Heart left ventricle (tissue), 16 donors: ENCODE measurements around the gene FABP7. TPM values are rescaled to one million over a fixed set of nuclear protein-coding genes. Genes with fewer than 3 reads are reported as not detected.

Experiments used
- ATAC-seq, 4 donors: fragments of 200-7000 bp; cut with Tn5 transposase; one replicate each; pipeline ENCODE4 v1.9.1; 2020 to 2022; ENCODE audit warnings: moderate library complexity in 4 of 4, mild to moderate bottlenecking in 3 of 4, moderate number of reproducible peaks in 1 of 4
- DNase-seq, 5 donors: peaks; one replicate each; pipeline ENCODE4 v3.0.0-alpha.2; 2020
- H3K27ac ChIP-seq, 12 donors: fragments of 200-600 bp; sonication (generic) in 4 of 12; one replicate each; pipeline versions ENCODE4 v1.5.0 to v1.8.0; 2016 to 2022; ENCODE audit warnings: mild to moderate bottlenecking in 2 of 12
- H3K27me3 ChIP-seq, 9 donors: fragments of 200-600 bp; sonication (generic) in 2 of 9; one replicate each; pipeline versions ENCODE4 v1.5.1 to v1.8.0; 2016 to 2022; ENCODE audit warnings: mild to moderate bottlenecking in 3 of 9
- H3K36me3 ChIP-seq, 9 donors: fragments of 200-600 bp; sonication (generic) in 2 of 9; one replicate each; pipeline versions ENCODE4 v1.5.0 to v1.8.0; 2018 to 2022; ENCODE audit warnings: mild to moderate bottlenecking in 2 of 9
- H3K4me1 ChIP-seq, 12 donors: fragments of 200-600 bp; sonication (generic) in 4 of 12; one replicate each; pipeline versions ENCODE4 v1.5.0 to v1.8.0; 2016 to 2022; ENCODE audit warnings: mild to moderate bottlenecking in 3 of 12
- H3K4me3 ChIP-seq, 12 donors: fragments of 200-600 bp; sonication (generic) in 4 of 12; one replicate each; pipeline versions ENCODE4 v1.5.0 to v1.8.0; 2017 to 2022; ENCODE audit warnings: mild to moderate bottlenecking in 9 of 12, moderate library complexity in 4 of 12
- H3K9me3 ChIP-seq, 12 donors: fragments of 200-600 bp; sonication (generic) in 4 of 12; one replicate each; pipeline versions ENCODE4 v1.5.0 to v1.8.0; 2016 to 2022; ENCODE audit warnings: mild to moderate bottlenecking in 1 of 12
- POLR2A ChIP-seq, 2 donors: fragments of 450-650 bp; IDR thresholded peaks; one replicate each; pipeline ENCODE4 v1.6.1; 2017; ENCODE audit warnings: antibody characterized with exemption in 2 of 2, mild to moderate bottlenecking in 2 of 2, moderate library complexity in 2 of 2
- WGBS, 4 donors: extraction: QIAGEN DNeasy Blood & Tissue Kit in 2 of 4; methylation state at CpG; one replicate each; pipeline versions ENCODE4 v1.1.5 to v1.1.7; 2013 to 2018; 5-methylcytosine and 5-hydroxymethylcytosine counted together
- intact Hi-C, 10 donors: fragments of 100-400 bp; cut with DNase I; formaldehyde crosslinking; loops; one replicate each; pipeline versions ENCODE4 v1.11.1 to v1.14.2; 2022
- polyA plus RNA-seq, 2 donors: library from polyadenylated mRNA; stranded (reverse); fragments of 200-250 nt; gene quantifications; one replicate each; pipeline ENCODE4 v1.2.3, GENCODE V29; 2013
- total RNA-seq, 9 donors: library from RNA; depleted of rRNA in 2 of 9; stranded (reverse); fragments of >200 nt in 2 of 9; fragmentation: NEBNext Ultra II Directional in 3 of 9; extraction: Animal tissue kit (Norgen Biotek cat#: 25700) in 3 of 9; gene quantifications; one replicate each; pipeline versions ENCODE4 v1.1.0 to v1.2.4, GENCODE V29; 2016 to 2023
- TF ChIP-seq, protein P1 (sequence below), 12 donors: fragments of 200-600 bp; sonication (generic) in 4 of 12; IDR thresholded peaks; one replicate each; pipeline versions ENCODE4 v1.5.0 to v1.8.0; 2018 to 2022; ENCODE audit warnings: antibody characterized with exemption in 12 of 12, mild to moderate bottlenecking in 5 of 12
- donor health status: ischemic (EF 13 %, LVEDD 7.1; RV severe dilation, severe dysfunction).
- donor health status: healthy with polysubstance abuse.
- donor health status: DM: no; HTN: yes; CAD: no.
- donor health status: DM: no; HTN: no; CAD: no.
- donor health status: ischemic (EF 25% LVEDD 6.9; RV normal size, moderate dysfunction).
- donor health status: ischemic (EF 25% LVEDD 5.7; RV mildly dilated, moderate dysfunction).
- donor health status: healthy.
- donor health status: DM: yes; HTN: yes; CAD: no.
- donor health status: ischemic (EF 35%, LVEDD 5.7; RV mildly dilated, moderate dysfunction).
- donor health status: nonischemic (EF 11% LVEDD 7.7; RV severe dilation, severe dysfunction).
- donor health status: DM: yes; HTN: yes; CAD: no.
- donor health status: PGD.
- donor health status: ischemic (EF 29% LVEDD 5.4; RV normal size, mild dysfunction).
- donor health status: nonischemic (EF 23%, LVEDD 6.1; RV moderate dilation, normal function).

FABP7 gene
- total and polyA plus RNA-seq, 11 donors: 0.17 to 0.61 TPM; not detected in 9

DNA sequence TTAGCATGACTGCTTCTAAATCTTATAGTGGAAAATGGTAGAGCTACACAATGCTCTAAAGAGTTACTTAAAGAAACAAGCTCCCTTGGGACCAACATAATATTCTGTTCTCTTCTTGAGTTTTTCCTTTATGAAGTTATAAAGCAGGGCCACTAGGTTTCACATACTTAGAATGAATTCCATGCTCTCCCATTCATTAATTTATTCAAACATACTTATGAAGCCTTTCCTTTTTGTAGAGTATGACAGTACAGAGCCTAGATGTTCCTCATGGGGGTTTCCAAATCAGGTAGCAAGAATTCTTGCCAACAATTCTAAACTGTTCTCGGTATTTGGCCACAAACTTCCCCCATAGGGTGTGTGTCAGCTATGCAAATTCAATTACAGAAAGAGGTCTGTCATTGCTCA lies 20.6 kb upstream of the FABP7 start:
- Histone ChIP-seq H3K4me3 (no peak overlapping the region), H3K27ac (no peak overlapping the region), H3K36me3 (no peaks in the 10 kb centered on the region), H3K4me1 (peaks cover 0 to 10% (median 0%) of the 10 kb centered on the region in 12 donors), H3K27me3 (peaks cover 0 to 4% (median 0%) of the 10 kb centered on the region in 9 donors), H3K9me3 (no peaks in the 10 kb centered on the region)
- intact Hi-C loops: no loop called here
- WGBS, 4 donors: 43 to 63% (median 48%) methylated on average over 1 of the region's 1 CpG
- ATAC-seq: no peak
- no peak for DNase-seq
- TF ChIP-seq, protein P1, sequence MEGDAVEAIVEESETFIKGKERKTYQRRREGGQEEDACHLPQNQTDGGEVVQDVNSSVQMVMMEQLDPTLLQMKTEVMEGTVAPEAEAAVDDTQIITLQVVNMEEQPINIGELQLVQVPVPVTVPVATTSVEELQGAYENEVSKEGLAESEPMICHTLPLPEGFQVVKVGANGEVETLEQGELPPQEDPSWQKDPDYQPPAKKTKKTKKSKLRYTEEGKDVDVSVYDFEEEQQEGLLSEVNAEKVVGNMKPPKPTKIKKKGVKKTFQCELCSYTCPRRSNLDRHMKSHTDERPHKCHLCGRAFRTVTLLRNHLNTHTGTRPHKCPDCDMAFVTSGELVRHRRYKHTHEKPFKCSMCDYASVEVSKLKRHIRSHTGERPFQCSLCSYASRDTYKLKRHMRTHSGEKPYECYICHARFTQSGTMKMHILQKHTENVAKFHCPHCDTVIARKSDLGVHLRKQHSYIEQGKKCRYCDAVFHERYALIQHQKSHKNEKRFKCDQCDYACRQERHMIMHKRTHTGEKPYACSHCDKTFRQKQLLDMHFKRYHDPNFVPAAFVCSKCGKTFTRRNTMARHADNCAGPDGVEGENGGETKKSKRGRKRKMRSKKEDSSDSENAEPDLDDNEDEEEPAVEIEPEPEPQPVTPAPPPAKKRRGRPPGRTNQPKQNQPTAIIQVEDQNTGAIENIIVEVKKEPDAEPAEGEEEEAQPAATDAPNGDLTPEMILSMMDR (IDR thresholded peaks at IDR 0.05): no peak

DNA sequence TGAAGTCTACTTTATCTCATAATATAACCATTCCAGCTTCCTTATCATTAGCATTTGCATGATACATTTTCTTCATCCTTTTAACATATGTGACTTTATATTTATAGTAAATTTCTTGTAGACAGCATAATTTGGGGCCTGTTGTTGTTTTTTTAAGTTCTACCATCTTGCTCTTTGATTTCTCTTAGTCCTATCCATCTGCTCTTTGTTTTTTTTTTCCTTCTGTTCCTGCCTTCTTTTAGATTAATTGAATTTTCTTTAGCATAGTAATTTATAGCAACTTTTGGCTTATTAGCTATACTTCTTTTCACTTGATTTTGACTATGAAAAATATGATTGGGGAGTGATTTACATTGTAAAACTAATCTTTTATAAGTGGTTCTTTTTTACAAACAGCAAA lies 19.2 kb upstream of the FABP7 start:
- intact Hi-C loops: no loop called here
- no peak overlapping the region for H3K4me3 ChIP-seq
- TF ChIP-seq POLR2A (IDR thresholded peaks at IDR 0.05): no peak
- TF ChIP-seq, protein P1 (IDR thresholded peaks at IDR 0.05): no peak
- H3K9me3 ChIP-seq: no peaks in the 10 kb centered on the region
- no peak overlapping the region for H3K27ac ChIP-seq
- H3K27me3 ChIP-seq: peaks cover 0 to 4% (median 0%) of the 10 kb centered on the region in 9 donors
- ATAC-seq: no peak
- peaks cover 0 to 5% (median 0%) of the 10 kb centered on the region in 12 donors for H3K4me1 ChIP-seq
- no peaks in the 10 kb centered on the region for H3K36me3 ChIP-seq
- DNase-seq: no peak

DNA sequence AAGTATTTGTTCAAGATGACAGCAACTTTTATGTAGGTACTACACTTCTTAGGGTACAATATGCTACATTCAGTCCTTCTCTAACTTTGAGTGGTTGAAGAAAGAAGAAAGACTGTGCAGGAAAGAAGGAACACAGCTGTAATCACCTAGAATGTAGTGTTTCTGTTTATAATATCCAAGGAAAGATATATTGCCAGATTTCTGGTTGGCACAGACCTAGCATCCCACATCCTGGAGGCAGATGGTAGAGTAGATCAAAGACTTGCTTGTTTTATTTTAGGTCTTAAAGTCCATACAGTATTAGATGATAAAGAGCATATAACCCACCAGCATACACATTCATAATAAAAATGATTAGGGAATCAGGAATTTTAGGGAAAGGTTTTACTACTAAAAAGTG lies 13.3 kb upstream of the FABP7 start:
- H3K27me3 ChIP-seq: peaks cover 0 to 10% (median 0%) of the 10 kb centered on the region in 9 donors
- intact Hi-C loops: no loop called here
- TF ChIP-seq POLR2A (IDR thresholded peaks at IDR 0.05): no peak
- TF ChIP-seq, protein P1 (IDR thresholded peaks at IDR 0.05): no peak
- ATAC-seq (no peak), DNase-seq (no peak)
- no peaks in the 10 kb centered on the region for H3K36me3 ChIP-seq
- H3K4me3 ChIP-seq: no peak overlapping the region
- no peaks in the 10 kb centered on the region for H3K9me3 ChIP-seq
- no peaks in the 10 kb centered on the region for H3K4me1 ChIP-seq
- no peak overlapping the region for H3K27ac ChIP-seq

DNA sequence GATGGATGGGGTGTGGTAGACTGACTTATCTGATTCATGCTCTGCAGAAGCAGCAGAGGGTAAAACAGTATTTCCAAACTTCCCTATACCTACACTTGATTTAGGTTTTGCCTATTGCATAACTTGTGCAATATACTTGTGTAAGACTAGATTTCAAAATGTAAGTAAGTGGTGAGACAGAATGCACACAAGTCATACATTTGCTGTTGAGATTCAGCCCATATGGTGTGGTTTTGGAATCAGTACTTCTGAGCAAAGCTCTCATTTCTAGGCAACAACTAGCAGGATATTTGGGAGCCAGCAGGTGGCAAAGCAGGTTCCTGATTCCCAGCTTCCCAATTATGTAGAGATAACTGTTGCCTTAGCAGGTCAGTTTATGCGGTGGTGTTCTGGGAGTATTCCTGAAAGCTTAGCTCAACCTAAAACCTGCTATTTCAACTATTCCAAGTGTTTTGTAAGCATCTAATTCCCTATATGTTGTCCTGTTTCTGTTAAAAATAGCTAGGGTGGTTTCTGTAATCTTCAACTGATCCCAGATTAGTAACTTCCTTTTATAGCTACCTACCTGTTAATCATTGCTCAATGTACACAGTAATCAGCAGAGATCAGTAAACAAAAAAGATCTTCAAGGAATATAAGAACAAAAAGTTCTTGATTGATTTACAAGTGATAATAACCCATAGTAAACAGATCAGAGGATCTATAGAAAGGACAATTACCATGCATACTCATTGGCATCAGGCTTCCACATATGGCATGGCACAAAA lies 8.5 kb upstream of the FABP7 start:
- H3K9me3 ChIP-seq: peaks cover 0 to 1% (median 0%) of the 10 kb centered on the region in 12 donors
- no peak for TF ChIP-seq POLR2A (IDR thresholded peaks at IDR 0.05)
- TF ChIP-seq, protein P1 (IDR thresholded peaks at IDR 0.05): no peak
- no peaks in the 10 kb centered on the region for H3K4me1 ChIP-seq
- H3K4me3 ChIP-seq: no peak overlapping the region
- DNase-seq: no peak
- no peaks in the 10 kb centered on the region for H3K36me3 ChIP-seq
- ATAC-seq: no peak
- intact Hi-C loops: no loop called here
- H3K27ac ChIP-seq: no peak overlapping the region
- H3K27me3 ChIP-seq: peaks cover 0 to 18% (median 0%) of the 10 kb centered on the region in 9 donors
- 20 to 48% (median 33%) methylated on average over 1 of the region's 1 CpG for WGBS, 4 donors
